ENCODE results near the gene LCE3C.
"Not testable (repeated sequence)": the region's sequence is repeated elsewhere in the genome, so short reads cannot be mapped to it uniquely, and the experiment has no call there.

LCE3C gene

GRCh38 chr1:152599934-152600333, at the start of gene LCE3C:
TSS of gene LCE3C (plus strand) at chr1:152600234. CDS start at chr1:152600732, 498 bp downstream.
- DNase-seq, result no peak

- no peak for DNase-seq
Observed at GRCh38 chr1:152565115-152565514, 34.9 kb upstream of the LCE3C start.

GRCh38 chr1:152565535-152566215, 34.4 kb upstream of the LCE3C start:
- DNase-seq, result no peak

DNA sequence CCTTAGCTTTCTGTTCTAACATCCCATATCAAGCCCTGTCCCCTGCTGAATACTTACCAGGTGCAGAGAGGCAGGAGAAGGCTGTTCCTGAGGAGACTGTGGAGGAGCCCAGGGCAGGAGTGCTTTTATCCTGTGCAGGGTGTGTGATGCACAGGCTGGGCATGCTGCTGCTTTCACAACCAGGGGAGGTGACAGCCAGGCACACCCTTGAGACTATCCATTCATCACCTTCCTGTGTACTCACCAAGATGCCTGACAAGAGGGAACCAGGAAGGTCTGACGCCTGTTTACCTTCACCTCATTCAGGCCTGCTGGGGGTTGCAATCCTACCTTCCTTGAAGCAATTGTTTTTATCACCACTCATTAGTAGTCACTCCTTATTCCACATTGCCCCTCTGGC, 33.4 kb upstream of the LCE3C start, which contains the start of gene LCE3E:
Gene LCE3E, minus strand, starts transcription at position 100 of the 400 bp plus-strand sequence. CDS start 572 bp downstream, outside the sequence.
- no peak for DNase-seq

- DNase-seq, result no peak
Observed at GRCh38 chr1:152577168-152577567, 22.9 kb upstream of the LCE3C start.

GRCh38 chr1:152579526-152579925, 20.5 kb upstream of the LCE3C start:
- not testable (repeated sequence) for DNase-seq

GRCh38 chr1:152580433-152580832, 19.6 kb upstream of the LCE3C start, which contains the start of gene LCE3D:
TSS of gene LCE3D (minus strand) at chr1:152580516. CDS start at chr1:152579936, 580 bp downstream.
- no peak for DNase-seq

- no peak for DNase-seq
Observed at GRCh38 chr1:152582647-152583046, 17.4 kb upstream of the LCE3C start.

DNA sequence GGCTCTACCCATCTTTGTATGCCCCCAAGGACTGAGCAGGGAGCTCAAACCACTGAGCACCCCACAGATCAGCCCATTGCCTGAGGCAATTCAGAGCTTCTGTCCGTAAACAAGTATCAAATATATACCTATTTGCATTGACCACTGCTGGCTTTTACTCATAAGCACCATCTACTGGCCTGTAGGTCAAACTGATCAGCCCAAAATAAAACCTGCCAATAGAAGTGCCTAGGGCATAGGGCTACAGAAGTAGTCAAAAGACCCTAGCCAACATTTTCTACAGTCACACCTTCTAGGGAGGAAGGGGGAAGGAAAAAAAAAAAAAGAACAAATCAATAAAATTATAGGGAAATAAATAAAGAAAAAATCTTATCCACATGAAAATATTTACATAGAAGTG, 14.4 kb upstream of the LCE3C start:
- DNase-seq, result no peak

GRCh38 chr1:152596986-152597385, 3.0 kb upstream of the LCE3C start:
- DNase-seq, result no peak

DNA sequence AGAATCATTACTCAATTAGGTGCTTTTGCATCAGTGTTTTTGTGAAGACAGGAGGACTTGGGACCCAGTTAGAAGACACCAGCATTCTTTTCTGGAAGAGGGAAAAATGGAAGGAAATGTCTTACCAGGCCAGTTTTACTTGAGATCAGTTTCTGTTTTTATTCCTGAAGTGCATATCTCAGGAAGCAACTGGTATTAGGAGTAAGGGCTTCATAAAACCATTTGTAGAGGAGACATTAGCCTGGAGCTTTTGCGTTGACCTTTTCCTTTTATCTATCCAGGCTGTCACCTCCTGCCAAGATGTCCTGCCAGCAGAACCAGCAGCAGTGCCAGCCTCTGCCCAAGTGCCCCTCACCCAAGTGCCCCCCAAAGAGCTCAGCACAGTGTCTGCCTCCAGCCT, 13.5 kb downstream of the LCE3C start, which contains the start of gene LCE3B:
Gene LCE3B, plus strand, starts transcription at position 301 of the 400 bp plus-strand sequence. Its CDS starts 0 bp downstream, at position 301.
- DNase-seq, result no peak

- DNase-seq, result no peak
Observed at GRCh38 chr1:152621993-152622392, 22.0 kb downstream of the LCE3C start.

DNA sequence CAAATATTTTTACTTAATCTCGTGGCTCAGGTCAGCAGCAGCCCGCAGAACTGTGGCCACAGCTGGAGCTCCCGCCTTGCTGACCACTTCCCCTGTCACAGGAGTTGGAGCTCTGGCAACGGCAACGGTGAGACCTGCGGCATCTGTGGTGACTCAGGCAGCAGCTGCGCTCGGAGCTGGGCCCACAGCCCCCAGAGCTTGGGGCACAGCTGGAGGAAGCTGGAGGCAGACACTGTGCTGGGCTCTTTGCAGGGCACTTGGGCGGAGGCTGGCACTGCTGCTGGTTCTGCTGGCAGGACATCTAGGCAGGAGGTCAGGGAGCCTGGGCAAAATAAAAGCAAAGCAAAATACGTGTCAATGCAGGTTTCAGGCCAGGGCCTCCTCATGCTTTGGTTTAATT, 22.8 kb downstream of the LCE3C start, which contains the start of gene LCE3A:
Gene LCE3A, minus strand, starts transcription at position 301 of the 400 bp plus-strand sequence. Its CDS starts 0 bp downstream, at position 301.
- DNase-seq, result no peak

- no peak for DNase-seq
Observed at GRCh38 chr1:152623203-152623844, 23.3 kb downstream of the LCE3C start.

GRCh38 chr1:152626744-152627143, 26.7 kb downstream of the LCE3C start:
- no peak for DNase-seq

DNA sequence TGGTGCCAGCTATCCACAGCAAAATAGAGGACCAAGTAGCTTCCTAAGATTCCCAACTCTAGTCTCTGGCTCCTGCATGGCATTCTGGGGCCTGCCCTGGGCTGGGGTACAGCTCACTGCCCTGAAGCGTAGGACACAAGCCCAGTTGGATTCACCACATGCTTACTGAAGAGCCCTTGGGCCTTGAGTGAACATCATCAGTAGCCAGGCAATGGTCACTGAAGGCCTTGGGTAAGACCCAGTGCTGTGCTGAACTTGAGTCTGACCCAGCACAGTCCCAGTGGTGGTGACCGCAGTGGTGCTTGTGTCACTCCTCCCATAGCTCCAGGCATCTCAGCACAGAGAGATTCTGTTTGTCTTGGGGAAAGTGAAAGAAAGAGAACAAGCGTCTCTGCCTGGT, 30.6 kb downstream of the LCE3C start:
- DNase-seq, result no peak

DNA sequence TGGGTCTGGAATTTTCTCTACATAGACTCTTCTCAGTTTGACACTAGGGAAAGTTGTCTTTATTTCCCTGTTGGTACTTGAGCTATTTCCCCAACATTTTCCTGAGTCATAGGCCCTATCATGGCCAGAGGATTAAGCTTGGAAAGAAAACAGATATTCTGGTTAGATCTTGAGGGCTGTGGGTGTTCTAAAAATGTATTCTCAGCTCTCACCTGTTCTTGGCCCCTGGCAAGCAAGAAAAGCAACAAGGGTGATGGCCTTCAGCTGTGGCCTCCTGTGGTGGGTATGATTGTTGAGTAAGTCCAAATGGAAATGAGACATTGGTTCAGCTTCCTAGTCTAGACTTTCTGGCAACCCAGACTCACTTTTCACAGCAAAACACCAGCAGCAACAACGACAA, 40.3 kb downstream of the LCE3C start:
- no peak for DNase-seq

- DNase-seq, result no peak
Observed at GRCh38 chr1:152643945-152644344, 43.9 kb downstream of the LCE3C start.

DNA sequence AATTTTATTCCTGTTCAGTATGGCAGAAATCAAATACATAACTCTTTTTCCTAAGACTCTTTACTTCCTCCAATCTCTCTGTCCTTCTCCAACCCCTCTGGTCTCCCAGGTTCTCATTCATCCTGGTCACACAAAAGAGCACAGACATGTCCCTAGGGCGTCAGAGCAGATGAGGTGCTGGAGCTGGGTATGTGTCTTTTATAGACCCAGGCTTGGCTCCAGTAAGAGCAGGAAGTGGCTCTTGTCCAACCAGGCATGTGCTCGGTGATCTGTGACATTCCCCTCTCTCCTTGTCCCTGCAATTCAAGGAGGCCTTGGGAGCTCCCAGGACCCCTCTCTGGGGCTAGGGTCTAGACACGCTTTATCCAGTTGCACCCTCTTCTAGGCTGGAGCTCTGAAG, 45.1 kb downstream of the LCE3C start:
- DNase-seq, result no peak

DNA sequence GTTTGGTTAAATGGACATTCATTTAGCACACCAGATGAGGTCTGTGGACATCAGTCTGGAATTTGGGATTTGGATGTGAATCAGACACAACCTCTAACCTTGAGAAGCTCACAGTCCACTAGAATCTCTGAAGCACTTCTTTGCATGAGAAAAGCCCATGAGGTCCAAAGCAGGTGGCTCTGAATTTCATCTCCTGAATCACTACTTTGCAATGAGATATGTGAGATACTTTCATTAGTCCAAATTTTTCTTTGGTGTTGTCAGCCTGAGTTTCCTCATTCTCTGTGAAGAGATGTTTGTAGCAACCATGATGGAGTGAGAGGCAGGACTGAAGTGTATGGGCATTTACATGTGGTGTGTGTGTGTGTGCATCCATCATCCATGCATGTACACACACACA, 46.6 kb downstream of the LCE3C start:
- DNase-seq, result no peak
